Stimulated activated CD4-positive, alpha-beta T cell treated with anti-CD3 and anti-CD28 coated beads, Interleukin-4, amount 100 ng/mL, for 48 hours (primary cell): ENCODE results near the gene LONRF3.
A peak's percentile ranks its signal among the peaks of the same experiment; 100 is the strongest.
"Not testable (repeated sequence)": the region's sequence is repeated elsewhere in the genome, so short reads cannot be mapped to it uniquely, and the experiment has no call there.

Experiments used
- DNase-seq, 2 donors: peaks; one replicate each; pipeline ENCODE4 v3.0.0-alpha.2; 2020; ENCODE audit warnings: low read depth in 2 of 2

The LONRF3 gene

GRCh38 chrX:118983513-118983912 is 9.1 kb downstream of the LONRF3 start:
- no peak for DNase-seq

DNA sequence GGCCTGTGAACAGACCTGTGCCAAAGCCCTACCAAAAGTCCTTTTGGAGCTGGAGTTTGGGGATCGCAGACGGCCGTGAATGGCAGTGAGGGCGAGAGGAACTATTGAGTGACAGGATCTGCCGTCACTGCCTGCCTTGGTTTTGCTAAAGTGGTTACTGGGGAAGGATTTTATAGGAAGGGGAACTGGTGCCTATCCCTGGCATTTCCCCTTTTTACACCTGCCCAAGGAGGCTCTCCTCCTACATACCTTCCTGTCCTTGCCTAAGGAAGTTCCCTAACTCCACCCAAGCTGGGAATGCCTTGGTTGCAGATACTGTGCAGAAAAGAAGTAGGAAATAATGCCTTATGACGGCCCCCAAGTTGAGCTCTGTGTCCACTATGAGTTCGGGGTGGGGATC is 14.5 kb downstream of the LONRF3 start:
- no peak for DNase-seq

DNA sequence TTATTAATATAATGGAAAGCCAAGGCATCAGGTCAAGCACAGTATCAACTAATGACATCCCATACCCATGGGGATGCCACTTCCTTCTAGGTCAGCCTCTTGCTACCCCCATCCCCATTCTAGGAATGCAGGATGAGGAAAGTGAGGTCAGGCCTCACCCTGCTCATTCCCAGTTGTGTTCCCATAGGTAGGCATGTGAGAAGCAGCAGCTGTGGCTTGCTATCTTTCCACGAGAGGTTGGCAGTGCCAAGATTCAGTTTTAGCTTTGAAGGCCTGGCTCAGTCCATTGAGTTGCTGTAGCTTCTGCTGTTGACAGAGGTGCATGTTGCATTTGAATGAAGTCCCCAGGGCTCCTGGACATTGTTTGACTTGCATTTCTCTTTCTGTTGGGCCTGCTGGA is 15.5 kb downstream of the LONRF3 start:
- no peak for DNase-seq

DNA sequence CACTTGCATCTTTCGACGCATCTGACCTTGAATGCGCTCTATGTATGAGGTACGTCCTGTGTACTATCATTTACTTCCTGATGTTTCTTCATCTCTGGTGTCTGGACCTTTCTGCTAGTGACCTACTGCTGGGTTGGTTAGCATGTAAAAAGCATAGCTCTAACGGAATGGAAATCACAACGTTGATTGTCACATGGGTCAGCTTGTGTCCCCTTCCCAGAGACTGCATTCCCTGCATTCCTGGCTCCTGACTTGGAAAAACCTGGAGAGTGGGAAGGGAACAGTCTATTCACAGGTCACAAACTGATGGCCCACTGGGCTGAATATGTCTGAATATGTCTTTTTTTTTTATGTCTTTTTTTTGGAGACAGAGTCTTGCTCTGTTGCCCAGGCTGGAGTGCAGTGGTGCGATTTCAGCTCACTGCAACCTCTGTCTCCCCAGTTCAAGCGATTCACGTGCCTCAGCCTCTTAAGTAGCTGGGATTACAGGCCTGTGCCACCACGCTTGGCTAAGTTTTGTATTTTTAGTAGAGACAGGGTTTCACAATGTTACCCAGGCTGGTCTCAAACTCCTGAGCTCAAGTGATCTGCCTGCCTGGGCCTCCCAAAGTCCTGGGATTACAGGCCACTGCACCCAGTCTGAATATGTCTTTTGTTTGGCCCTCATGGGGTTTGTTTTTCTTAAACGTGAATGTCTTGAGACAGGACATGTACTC is 16.3 kb downstream of the LONRF3 start:
- no peak for DNase-seq

DNA sequence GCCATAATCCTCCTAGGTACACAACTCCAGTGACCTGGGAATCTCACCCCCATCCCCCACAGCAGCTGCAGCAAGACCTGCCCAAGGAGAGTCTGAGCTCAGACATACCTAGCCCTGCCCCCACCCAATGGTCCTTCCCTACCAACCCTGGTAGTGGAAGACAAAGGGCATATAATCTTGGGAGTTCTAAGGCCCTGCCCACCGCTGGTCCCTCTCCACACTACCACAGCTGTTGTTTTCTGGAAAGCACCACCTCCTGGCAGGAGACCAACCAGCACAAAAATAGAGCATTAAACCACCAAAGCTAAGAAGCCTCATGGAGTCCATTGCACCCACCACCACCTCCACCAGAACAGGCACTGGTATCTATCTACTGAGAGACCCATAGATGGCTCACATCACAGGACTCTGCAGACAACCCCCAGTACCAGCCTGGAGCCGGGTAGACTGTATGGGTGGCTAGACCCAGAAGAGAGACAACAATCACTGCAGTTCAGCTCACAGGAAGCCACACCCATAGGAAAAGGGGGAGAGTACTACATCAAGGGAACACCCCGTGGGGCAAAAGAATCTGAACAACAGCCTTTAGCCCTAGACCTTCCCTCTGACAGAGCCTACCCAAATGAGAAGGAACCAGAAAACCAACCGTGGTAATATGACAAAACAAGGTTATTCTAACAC is 18.2 kb downstream of the LONRF3 start:
- not testable (repeated sequence) for DNase-seq

DNA sequence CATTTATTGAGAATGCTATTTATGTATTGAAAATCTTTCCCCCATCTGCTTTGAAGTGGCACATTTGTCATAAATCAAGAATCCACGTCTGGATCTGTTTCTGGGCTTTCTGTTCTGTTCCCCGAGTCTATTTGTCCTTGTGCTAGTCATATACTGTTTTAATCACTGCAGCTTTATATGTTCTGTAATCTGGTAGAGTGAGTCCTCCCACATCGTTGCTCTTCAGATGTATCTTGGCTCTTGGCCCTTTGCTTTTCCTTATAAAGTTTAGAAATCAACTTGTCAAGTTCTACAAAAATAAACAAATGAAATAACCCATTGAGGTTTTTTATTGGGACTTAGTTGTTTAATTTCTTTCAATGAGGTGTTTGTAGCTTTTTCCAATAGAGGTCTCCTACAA is 29.0 kb downstream of the LONRF3 start:
- DNase-seq = no peak

DNA sequence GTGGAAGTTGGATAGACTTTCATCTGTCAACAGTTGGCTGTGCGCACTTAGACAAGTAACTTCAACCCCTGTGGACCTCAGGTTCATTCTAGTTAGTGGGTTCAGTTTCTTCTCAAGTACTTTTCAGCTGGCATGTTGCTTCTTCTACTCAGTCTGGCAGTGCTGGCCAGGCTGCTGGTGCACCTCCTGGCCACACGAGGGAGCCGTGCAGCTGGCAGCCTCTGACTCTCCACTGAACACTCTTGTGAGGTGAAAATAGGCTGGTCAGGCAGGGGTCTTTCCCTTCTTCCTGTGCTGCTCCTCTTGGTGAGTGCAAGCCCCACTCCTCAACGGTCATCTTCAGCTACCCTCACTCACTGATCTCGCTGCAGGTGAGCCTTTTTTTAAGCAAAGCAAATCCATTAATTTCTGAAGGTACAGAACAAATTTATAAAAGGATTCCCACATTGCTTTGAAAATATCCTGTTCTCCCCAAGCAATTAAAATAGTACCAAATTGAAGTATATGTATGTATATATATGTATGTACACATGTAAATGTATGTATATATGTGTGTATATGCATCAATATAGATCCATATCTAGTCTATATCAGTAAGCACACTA is 30.6 kb downstream of the LONRF3 start:
- peak; percentile 22 to 27 for DNase-seq

DNA sequence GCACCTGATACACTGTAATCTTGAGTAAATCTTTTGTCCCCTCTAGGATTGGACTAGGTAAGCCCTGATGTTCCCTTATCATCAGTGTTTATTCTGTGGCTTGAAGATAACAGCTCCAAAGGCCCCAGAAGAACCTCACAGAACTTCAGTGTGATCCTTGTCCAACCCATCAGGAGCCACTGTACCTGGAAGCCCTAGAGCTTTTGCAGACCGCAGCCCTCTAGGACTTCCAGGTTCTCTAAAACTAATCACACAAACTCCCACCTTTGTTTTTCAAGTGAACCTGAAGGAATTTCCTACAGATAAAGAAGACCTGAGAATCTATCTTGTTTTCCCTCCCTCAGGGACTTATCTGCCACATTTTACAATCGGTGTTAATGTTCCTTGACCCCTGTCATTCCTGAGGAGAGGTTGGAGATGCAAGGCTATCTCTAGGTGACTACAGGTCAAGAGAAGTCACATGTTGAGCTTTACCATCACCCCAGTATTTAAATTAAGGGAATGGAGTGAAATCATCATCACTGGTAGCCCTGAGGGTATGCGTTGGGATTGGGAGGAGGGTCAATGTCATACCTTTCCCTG is 32.9 kb downstream of the LONRF3 start:
- no peak for DNase-seq

GRCh38 chrX:119008110-119008744 is 33.8 kb downstream of the LONRF3 start:
- peak; percentile 2 to 18 for DNase-seq

- no peak for DNase-seq
These were observed 34.7 kb downstream of the LONRF3 start for GRCh38 chrX:119009071-119009470.

DNA sequence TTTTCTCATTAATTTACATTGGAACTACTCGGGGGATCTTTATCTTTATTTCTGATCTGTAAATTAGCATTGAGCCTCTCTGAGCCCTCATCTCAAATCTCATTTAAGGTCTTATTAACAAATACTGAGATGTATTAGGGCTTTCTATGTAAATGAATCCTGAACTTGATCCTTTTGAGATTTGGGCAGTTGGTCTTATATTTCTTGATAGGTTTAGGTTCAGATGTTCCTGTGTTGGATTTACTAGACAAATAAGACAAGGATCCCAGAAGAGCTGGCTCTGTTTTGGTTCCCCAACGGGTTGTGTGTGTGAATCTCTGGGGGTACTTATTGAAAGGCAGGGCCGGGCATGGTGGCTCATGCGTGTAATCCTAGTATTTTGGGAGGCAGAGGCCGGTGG is 36.1 kb downstream of the LONRF3 start:
- no peak for DNase-seq

DNA sequence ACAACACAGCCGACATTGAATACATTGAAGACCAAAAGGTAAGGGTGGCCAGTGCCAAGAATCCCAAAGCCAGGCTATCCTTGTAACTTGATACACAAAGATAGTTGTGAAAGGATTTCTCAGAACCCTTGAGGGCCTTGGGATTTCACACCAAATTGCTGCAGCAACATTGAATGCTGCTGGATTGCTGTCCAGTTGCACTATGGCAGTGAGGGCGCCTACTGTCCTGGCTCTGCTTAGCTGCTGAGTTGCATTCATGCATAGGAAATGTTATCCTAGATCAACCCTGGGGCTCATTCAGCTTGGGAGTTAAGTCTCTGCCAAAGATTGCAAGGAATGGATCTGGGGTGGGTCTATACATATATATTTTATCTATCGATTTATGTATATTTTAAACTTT is 38.7 kb downstream of the LONRF3 start:
- DNase-seq = no peak

DNA sequence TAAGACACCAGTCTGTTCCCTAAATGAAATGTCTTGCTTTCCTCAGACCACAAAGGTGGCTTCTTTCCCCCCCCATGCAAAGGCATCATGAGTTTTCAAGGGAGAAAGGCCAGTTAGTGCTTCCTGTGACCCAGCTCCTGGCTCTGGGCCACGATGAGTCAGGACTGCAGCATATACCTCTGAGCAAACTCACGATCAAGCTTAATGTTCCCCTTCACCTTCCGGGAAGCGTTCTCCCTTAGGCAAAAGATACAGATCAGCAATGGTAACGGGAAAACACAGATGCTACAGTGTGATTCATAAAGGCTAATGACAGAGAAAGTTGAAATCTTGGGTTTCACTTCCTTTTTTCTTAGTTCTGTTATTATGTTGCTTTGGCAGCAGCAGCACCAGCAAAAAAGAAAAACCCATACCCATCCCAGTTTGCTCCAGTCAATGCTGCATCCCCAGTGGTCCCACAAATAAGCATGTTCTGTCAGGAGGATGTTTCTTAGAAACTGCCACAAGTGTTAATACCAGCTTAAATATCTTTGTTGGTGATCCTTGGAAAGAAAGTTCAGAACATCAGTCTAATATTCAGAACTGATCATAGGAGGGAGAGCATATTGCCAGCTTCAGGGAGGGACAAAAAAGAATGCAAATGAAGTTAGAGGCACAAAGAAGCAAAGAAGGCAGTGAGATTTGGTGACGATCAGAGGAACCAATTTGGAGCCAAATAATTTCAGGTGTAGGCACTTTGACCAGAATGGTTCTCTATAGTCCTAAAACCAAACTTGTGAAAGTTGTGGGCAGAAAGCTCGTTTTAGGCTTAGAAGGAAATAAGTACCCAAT is 41.2 kb downstream of the LONRF3 start:
- peak; percentile 25 to 52 for DNase-seq

- DNase-seq = no peak
These were observed 42.7 kb downstream of the LONRF3 start for GRCh38 chrX:119017077-119017476.

DNA sequence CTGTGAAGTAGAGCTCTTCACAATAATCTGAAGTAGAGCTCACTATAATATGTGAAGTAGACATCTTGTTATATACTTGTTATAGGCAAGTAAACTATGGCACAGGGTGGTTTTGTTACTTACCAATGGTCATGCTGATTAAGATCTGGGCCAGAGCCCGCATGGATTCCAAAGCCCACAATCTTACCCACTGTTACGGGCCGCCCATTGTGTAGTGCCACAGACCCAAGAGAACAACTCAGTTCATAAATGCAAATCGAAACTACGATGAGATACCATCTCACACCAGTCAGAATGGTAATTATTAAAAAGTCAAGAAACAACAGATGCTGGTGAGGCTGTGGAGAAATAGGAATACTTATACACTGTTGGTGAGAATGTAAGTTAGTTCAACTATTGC is 51.5 kb downstream of the LONRF3 start:
- DNase-seq = no peak

GRCh38 chrX:119026344-119026743 is 51.9 kb downstream of the LONRF3 start:
- DNase-seq = not testable (repeated sequence)

- DNase-seq = not testable (repeated sequence)
These were observed 53.7 kb downstream of the LONRF3 start for GRCh38 chrX:119027960-119028732.

- no peak for DNase-seq
These were observed 54.4 kb downstream of the LONRF3 start for GRCh38 chrX:119028733-119029330.

DNA sequence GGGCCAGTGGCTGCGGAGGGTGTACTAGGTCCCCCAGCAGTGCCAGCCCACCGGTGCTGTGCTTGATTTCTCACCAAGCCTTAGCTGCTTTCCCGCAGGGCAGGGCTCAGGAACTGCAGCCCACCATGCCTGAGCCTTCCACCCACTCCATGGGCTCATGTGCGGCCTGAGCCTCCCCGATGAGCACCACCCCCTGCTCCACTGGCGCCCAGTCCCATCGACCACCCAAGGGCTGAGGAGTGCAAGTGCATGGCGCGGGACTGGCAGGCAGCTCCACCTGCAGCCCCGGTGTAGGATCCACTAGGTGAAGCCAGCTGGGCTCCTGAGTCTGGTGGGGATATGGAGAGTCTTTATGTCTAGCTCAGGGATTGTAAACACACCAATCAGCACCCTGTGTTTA is 55.2 kb downstream of the LONRF3 start:
- not testable (repeated sequence) for DNase-seq

DNA sequence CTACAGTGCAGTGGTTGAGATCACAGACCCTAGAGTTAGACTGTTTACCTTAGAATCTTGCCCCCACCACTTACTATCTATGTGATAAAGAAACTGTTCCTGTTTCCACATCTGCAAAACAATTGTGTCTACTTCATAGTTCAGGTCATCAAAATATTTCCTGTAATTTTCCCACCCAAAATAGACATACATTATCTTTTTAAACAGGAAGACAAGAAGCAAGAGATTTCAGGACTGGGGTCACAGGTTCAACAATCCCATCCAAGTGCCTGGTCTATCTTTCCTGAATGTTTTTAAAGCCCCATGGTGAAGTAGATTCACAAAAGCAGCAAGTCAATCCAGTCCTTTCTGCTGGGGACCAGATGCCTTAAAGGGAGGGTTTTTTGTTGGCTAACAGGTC is 56.6 kb downstream of the LONRF3 start:
- no peak for DNase-seq
